ENCODE results near the gene HMGCS1. TPM values are rescaled to one million over a fixed set of nuclear protein-coding genes. Genes with fewer than 3 reads are reported as not detected.

HMGCS1 gene
- total and polyA plus RNA-seq, 9 of the 15 experiments (the other 6 are each of a cell fraction or from before 2014, with no cell fraction given), result 43.7 to 337 (median 111) TPM

GRCh38 chr5:43268188-43268820, 44.9 kb downstream of the HMGCS1 start (continued):
- TF ChIP-seq PKNOX1 (IDR thresholded peaks at IDR 0.05) (peak; percentile 92), ZC3H4 (CRISPR knock-in tag; IDR thresholded peaks at IDR 0.05; ENCODE audit: borderline replicate concordance) (no peak), ZNF280A (IDR thresholded peaks at IDR 0.05; ENCODE audit: low read depth, partially characterized antibody) (no peak), ZNF384 (IDR thresholded peaks at IDR 0.05; ENCODE audit: low read depth, low read length) (no peak), GATA2 (CRISPR knock-in tag; IDR thresholded peaks at IDR 0.05) (no peak), NFIC (IDR thresholded peaks at IDR 0.05) (0 out of 2 replicates have a peak, but pooled peaks have one; percentile 26), MNT (conservative IDR thresholded peaks at IDR 0.05) (no peak), BCL6 (CRISPR knock-in tag; IDR thresholded peaks at IDR 0.05) (no peak), FIP1L1 (IDR thresholded peaks at IDR 0.05; ENCODE audit: low read depth, low read length, poor library complexity, severe bottlenecking) (no peak), HDAC1 (IDR thresholded peaks at IDR 0.05) (0 out of 4 replicates have a peak, but pooled peaks of 1 of the 2 experiments have one; percentile 40), LARP7 (IDR thresholded peaks at IDR 0.05) (no peak), PYGO2 (tag; IDR thresholded peaks at IDR 0.05) (no peak), PHF21A (IDR thresholded peaks at IDR 0.05; ENCODE audit: borderline replicate concordance, low read depth) (no peak), SMC3 (conservative IDR thresholded peaks at IDR 0.05; ENCODE audit: insufficient read depth, low read depth, low read length) (no peak), ZEB2 (IDR thresholded peaks at IDR 0.05) (0 out of 2 replicates have a peak, but pooled peaks have one; percentile 21), HMG20B (CRISPR knock-in tag; IDR thresholded peaks at IDR 0.05) (no peak), SNIP1 (IDR thresholded peaks at IDR 0.05; ENCODE audit: low read depth) (no peak), MYC (IDR thresholded peaks at IDR 0.05; ENCODE audit: low read depth, low read length) (no peak), MYC (CRISPR knock-in tag; IDR thresholded peaks at IDR 0.05; ENCODE audit: borderline replicate concordance, low read depth) (no peak), HES1 (IDR thresholded peaks at IDR 0.05; ENCODE audit: low read depth) (no peak), ZNF124 (CRISPR knock-in tag; IDR thresholded peaks at IDR 0.05) (no peak), HINFP (tag; conservative IDR thresholded peaks at IDR 0.05; ENCODE audit: low read depth) (no peak)
